ENCODE data around the gene COL4A2. TPM values are rescaled to one million over a fixed set of nuclear protein-coding genes. Genes with fewer than 3 reads are reported as not detected.

The COL4A2 gene
- polyA plus RNA-seq, 1 experiment = 886 TPM

DNA sequence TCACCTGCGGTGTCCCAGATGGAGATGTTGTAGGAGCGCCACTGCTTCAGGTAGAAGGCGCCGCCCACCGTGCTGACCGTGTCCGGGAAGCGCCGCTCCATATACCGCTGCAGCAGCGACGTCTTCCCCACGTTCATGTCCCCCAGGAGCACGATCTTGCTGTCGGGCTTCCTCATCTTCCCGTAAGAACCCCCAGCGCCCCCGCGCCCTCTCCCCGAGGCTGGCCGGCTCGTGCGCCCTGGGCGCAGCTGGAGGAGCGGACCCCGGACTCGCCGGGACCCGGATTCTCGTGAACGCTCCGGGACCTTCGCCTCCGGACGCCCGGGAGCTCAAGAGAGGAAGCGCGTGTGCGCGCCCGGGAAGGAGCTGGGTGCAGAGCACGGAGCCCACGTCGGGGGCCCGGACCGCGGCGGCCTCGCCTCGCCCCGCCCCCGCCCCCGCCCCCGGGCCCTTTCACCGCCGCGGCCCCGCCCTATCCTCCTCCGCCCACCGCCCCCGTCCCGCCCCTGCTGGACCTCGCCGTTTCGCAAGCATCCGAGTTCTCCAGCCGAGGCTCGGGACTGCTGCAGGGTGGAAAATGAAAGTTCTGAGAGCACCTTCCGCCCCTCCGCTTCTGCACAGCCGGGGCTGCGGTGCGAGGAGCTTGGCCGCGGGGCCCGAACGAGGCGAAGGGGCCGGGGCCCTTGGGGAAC is 254.4 kb downstream of the COL4A2 start, which contains the start of gene RAB20:
Gene RAB20 (minus strand): TSS at position 379 of the 692 bp plus-strand sequence. CDS start 203 bp downstream, at position 176.
- H3K27me3 ChIP-seq (ENCODE audit: control insufficient read depth, insufficient read depth, low read length) = peaks cover 6% of the 10 kb centered on the region; the same call in 1 of the 2 replicates
- TF ChIP-seq, protein P1, sequence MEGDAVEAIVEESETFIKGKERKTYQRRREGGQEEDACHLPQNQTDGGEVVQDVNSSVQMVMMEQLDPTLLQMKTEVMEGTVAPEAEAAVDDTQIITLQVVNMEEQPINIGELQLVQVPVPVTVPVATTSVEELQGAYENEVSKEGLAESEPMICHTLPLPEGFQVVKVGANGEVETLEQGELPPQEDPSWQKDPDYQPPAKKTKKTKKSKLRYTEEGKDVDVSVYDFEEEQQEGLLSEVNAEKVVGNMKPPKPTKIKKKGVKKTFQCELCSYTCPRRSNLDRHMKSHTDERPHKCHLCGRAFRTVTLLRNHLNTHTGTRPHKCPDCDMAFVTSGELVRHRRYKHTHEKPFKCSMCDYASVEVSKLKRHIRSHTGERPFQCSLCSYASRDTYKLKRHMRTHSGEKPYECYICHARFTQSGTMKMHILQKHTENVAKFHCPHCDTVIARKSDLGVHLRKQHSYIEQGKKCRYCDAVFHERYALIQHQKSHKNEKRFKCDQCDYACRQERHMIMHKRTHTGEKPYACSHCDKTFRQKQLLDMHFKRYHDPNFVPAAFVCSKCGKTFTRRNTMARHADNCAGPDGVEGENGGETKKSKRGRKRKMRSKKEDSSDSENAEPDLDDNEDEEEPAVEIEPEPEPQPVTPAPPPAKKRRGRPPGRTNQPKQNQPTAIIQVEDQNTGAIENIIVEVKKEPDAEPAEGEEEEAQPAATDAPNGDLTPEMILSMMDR (IDR thresholded peaks at IDR 0.05; ENCODE audit: insufficient read depth, low read depth, low read length) = no peak
- peaks cover 2% of the 10 kb centered on the region; the same call in 1 of the 2 replicates for H3K36me3 ChIP-seq (ENCODE audit: control insufficient read depth, insufficient read depth, low read length)
- ChIA-PET POLR2A (interaction anchor here (0.6 to 1.2 kb wide), 3 partner anchors 141 to 249 kb away, joined by 3 read pairs; no protein-coding TSS in a partner anchor), CTCF (interaction anchor here (1.0 kb wide), 1 partner anchor 50 kb away, joined by 3 read pairs; no protein-coding TSS in a partner anchor)
- peak within 1 kb of the TSS; percentile 87 for H3K4me3 ChIP-seq (ENCODE audit: low read depth, low read length)
- no peak for DNase-seq (ENCODE audit: low read depth)

DNA sequence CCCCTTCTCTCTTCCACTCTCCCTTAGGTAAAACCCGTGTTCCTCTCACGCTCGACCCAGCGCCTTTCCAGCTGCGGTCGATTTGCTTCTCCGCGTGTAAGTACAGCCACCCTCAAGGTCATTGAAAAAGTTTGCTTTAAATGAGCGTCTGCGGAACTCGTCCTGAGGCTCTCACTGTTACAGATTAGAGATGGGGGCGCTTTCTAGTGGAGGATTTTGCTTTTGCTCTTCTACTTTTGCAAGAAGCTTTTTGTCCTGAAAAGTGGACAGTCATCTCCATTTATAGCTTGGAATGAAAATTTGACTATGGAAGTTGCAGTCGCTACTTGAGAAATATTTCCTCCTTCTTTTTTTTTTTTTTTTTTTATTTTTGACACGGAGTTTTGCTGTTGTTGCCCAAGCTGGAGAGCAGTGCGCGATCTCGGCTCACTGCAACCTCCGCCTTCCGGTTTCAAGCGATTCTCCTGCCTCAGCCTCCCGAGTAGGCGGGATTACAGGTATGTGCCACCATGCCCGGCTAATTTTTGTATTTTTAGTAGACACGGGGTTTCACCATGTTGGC is 255.0 kb downstream of the COL4A2 start:
- no peak for DNase-seq (ENCODE audit: low read depth)
- TF ChIP-seq, protein P1 (IDR thresholded peaks at IDR 0.05; ENCODE audit: insufficient read depth, low read depth, low read length) = no peak
- H3K36me3 ChIP-seq (ENCODE audit: control insufficient read depth, insufficient read depth, low read length) = peaks cover 2% of the 10 kb centered on the region; the same call in 1 of the 2 replicates
- peak overlapping the region; percentile 87 for H3K4me3 ChIP-seq (ENCODE audit: low read depth, low read length)
- H3K27me3 ChIP-seq (ENCODE audit: control insufficient read depth, insufficient read depth, low read length) = peaks cover 6% of the 10 kb centered on the region; the same call in 1 of the 2 replicates
- ChIA-PET CTCF (no interaction called here), POLR2A (interaction anchor here (0.6 to 1.2 kb wide), 4 partner anchors 120 to 250 kb away, joined by 3 to 4 read pairs (median 3); no protein-coding TSS in a partner anchor)

Small RNA genes within 50 kb of the gene (small RNA-seq; reads per million reads assigned to genes)
- gene MIR8073 (ENCODE audit: insufficient read length, low read depth, low replicate concordance) = not detected

Other genes starting within 250 kb of the COL4A2 start
- 345 and 375 TPM in 2 replicates for gene COL4A1, start 127 bp upstream of the COL4A2 start, polyA plus RNA-seq (2011; rRNA removed)